Panc1 (cell line): ENCODE data around the gene CRB3. TPM values are rescaled to one million over a fixed set of nuclear protein-coding genes. Genes with fewer than 3 reads are reported as not detected.

Experiments
- ATAC-seq: fragments of 200-7000 bp; cut with Tn5 transposase; 2 replicates; pipeline ENCODE4 v1.9.1; 2020; ENCODE audit warnings: mild to moderate bottlenecking, moderate library complexity
- BruUV-seq: library from RNA; stranded (reverse); fragments of 400-500 nt; replicated peaks from 2 replicates; lab custom pipeline; 2021; lab: Mats Ljungman, UMichigan
- CTCF ChIA-PET: fragments of 300-600 bp; sonication (Branson Sonifier 250); formaldehyde crosslinking; loops from one replicate; lab custom pipeline; 2022; ENCODE audit warnings: antibody characterized with exemption; lab: Charles Lee
- POLR2A ChIA-PET: fragments of 300-600 bp; sonication (Branson Sonifier 250); formaldehyde crosslinking; loops from one replicate; lab custom pipeline; 2022; ENCODE audit warnings: antibody characterized with exemption; lab: Charles Lee
- DNase-seq: peaks from one replicate; pipeline ENCODE4 v3.0.0-alpha.2; 2010; ENCODE audit warnings: low read depth, low spot score
- H3K27ac ChIP-seq: 2 replicates; pipeline ENCODE4 v1.5.1; 2011; ENCODE audit warnings: mild to moderate bottlenecking, low read length, inconsistent platforms
- H3K27me3 ChIP-seq: fragments of 200-500 bp; sonication (Bioruptor generic); 2 replicates; pipeline ENCODE4 v1.6.0; 2014; ENCODE audit warnings: low read length, inconsistent platforms; ENCODE audit not compliant: control insufficient read depth, insufficient read depth
- H3K36me3 ChIP-seq: fragments of 200-500 bp; sonication (Bioruptor generic); 2 replicates; pipeline ENCODE4 v1.5.1; 2014; ENCODE audit warnings: inconsistent platforms, mild to moderate bottlenecking, low read length, moderate library complexity; ENCODE audit not compliant: control insufficient read depth, insufficient read depth
- H3K4me1 ChIP-seq: 2 replicates; pipeline ENCODE4 v1.5.1; 2011; ENCODE audit warnings: inconsistent platforms, mild to moderate bottlenecking, low read length, moderate library complexity; ENCODE audit not compliant: control insufficient read depth, insufficient read depth
- H3K4me3 ChIP-seq, 2 experiments: 2 replicates each; pipeline ENCODE4 v1.5.1; 2011 to 2012; ENCODE audit warnings: low read depth in 2 of 2, low read length in 2 of 2, mild to moderate bottlenecking in 2 of 2, inconsistent platforms in 1 of 2, moderate library complexity in 1 of 2
- H3K9me3 ChIP-seq: fragments of 200-500 bp; sonication (Bioruptor generic); 2 replicates; pipeline ENCODE4 v1.5.1; 2014; ENCODE audit warnings: low read depth, mild to moderate bottlenecking, inconsistent platforms, low read length, moderate library complexity; ENCODE audit not compliant: control insufficient read depth, insufficient read depth
- POLR2AphosphoS5 ChIP-seq: IDR thresholded peaks from 2 replicates; pipeline ENCODE4 v1.6.1; 2012; ENCODE audit warnings: mild to moderate bottlenecking, low read depth, low read length, moderate library complexity
- SIN3A ChIP-seq: IDR thresholded peaks from 2 replicates; pipeline ENCODE4 v1.6.1; 2012; ENCODE audit warnings: low read depth, mild to moderate bottlenecking, low read length, moderate library complexity, borderline replicate concordance; ENCODE audit not compliant: insufficient read depth
- TCF7L2 ChIP-seq: IDR thresholded peaks from 2 replicates; pipeline ENCODE4 v1.6.1; 2011; ENCODE audit warnings: mild to moderate bottlenecking, low read depth, low read length, inconsistent platforms
- in situ Hi-C: cut with HindIII; loops from 2 replicates; pipeline ENCODE4 v1.10.0; 2016; ENCODE audit warnings: low sequenced_read_pairs, low pct_unique_long_range_greater_than_20kb
- intact Hi-C: fragments of 100-400 bp; cut with micrococcal nuclease; formaldehyde crosslinking; loops from one replicate; pipeline ENCODE4 v1.10.0; 2022; ENCODE audit not compliant: unreplicated experiment
- total RNA-seq: library from RNA; stranded (reverse); gene quantifications from one replicate; pipeline ENCODE4 v1.2.1, GENCODE V29; 2021; ENCODE audit not compliant: unreplicated experiment
- TF ChIP-seq, protein P1 (sequence below): fragments of 450-650 bp; IDR thresholded peaks from 2 replicates; pipeline ENCODE4 v1.5.1; 2017; ENCODE audit warnings: mild to moderate bottlenecking
- TF ChIP-seq, protein P2 (sequence below), 2 experiments: IDR thresholded peaks; 2 replicates each; pipeline ENCODE4 v1.6.1; 2011 to 2012; ENCODE audit warnings: low read depth in 2 of 2, control low read depth in 1 of 2, low read length in 1 of 2, mild to moderate bottlenecking in 1 of 2, moderate library complexity in 1 of 2; ENCODE audit not compliant: insufficient read depth in 1 of 2

Gene CRB3
- total RNA-seq, 1 experiment from 2014 or later: 0.21 TPM

DNA sequence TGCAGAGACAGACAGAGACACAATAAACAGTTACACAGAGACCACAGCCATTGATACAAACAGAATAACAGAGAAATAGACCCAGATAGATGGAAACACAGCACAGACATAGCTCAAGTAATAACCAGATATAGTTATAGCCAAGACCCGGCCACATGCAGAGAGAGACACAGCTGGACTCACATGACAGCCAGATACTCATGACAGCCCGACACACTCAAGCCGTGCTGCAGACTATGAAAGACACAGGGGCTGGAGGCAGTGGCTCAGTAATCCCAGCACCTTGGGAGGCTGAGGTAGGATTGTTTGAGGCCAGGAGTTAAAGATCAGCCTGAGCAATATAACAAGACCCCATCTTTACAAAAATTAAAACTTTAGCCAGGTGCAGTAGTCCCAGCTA lies 19.2 kb downstream of the CRB3 start:
- Histone ChIP-seq H3K9me3 (no peaks in the 10 kb centered on the region), H3K27ac (no peak overlapping the region), H3K4me1 (no peaks in the 10 kb centered on the region), H3K27me3 (no peaks in the 10 kb centered on the region), H3K4me3 (no peak overlapping the region), H3K36me3 (no peaks in the 10 kb centered on the region)
- BruUV-seq: no TSS peak
- in situ Hi-C loops: no loop called here
- CTCF ChIA-PET: no interaction called here
- DNase-seq (no peak), ATAC-seq (no peak)
- intact Hi-C loops: no loop called here
- TF ChIP-seq, protein P1, sequence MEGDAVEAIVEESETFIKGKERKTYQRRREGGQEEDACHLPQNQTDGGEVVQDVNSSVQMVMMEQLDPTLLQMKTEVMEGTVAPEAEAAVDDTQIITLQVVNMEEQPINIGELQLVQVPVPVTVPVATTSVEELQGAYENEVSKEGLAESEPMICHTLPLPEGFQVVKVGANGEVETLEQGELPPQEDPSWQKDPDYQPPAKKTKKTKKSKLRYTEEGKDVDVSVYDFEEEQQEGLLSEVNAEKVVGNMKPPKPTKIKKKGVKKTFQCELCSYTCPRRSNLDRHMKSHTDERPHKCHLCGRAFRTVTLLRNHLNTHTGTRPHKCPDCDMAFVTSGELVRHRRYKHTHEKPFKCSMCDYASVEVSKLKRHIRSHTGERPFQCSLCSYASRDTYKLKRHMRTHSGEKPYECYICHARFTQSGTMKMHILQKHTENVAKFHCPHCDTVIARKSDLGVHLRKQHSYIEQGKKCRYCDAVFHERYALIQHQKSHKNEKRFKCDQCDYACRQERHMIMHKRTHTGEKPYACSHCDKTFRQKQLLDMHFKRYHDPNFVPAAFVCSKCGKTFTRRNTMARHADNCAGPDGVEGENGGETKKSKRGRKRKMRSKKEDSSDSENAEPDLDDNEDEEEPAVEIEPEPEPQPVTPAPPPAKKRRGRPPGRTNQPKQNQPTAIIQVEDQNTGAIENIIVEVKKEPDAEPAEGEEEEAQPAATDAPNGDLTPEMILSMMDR: no peak
- TF ChIP-seq SIN3A: no peak
- no peak for TF ChIP-seq POLR2AphosphoS5
- TF ChIP-seq, protein P2, sequence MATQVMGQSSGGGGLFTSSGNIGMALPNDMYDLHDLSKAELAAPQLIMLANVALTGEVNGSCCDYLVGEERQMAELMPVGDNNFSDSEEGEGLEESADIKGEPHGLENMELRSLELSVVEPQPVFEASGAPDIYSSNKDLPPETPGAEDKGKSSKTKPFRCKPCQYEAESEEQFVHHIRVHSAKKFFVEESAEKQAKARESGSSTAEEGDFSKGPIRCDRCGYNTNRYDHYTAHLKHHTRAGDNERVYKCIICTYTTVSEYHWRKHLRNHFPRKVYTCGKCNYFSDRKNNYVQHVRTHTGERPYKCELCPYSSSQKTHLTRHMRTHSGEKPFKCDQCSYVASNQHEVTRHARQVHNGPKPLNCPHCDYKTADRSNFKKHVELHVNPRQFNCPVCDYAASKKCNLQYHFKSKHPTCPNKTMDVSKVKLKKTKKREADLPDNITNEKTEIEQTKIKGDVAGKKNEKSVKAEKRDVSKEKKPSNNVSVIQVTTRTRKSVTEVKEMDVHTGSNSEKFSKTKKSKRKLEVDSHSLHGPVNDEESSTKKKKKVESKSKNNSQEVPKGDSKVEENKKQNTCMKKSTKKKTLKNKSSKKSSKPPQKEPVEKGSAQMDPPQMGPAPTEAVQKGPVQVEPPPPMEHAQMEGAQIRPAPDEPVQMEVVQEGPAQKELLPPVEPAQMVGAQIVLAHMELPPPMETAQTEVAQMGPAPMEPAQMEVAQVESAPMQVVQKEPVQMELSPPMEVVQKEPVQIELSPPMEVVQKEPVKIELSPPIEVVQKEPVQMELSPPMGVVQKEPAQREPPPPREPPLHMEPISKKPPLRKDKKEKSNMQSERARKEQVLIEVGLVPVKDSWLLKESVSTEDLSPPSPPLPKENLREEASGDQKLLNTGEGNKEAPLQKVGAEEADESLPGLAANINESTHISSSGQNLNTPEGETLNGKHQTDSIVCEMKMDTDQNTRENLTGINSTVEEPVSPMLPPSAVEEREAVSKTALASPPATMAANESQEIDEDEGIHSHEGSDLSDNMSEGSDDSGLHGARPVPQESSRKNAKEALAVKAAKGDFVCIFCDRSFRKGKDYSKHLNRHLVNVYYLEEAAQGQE (IDR thresholded peaks at IDR 0.05; ENCODE audit: insufficient read depth in 1 of 2, low read depth in 2 of 2, low read length in 1 of 2): no peak
- TF ChIP-seq TCF7L2: no peak
- POLR2A ChIA-PET: no interaction called here

- in situ Hi-C loops: no loop called here
- TF ChIP-seq, protein P2 (IDR thresholded peaks at IDR 0.05; ENCODE audit: insufficient read depth in 1 of 2, low read depth in 2 of 2, low read length in 1 of 2): no peak
- TF ChIP-seq SIN3A: no peak
- TF ChIP-seq POLR2AphosphoS5: no peak
- TF ChIP-seq, protein P1: no peak
- no peak for TF ChIP-seq TCF7L2
- Histone ChIP-seq H3K27ac (no peak overlapping the region), H3K9me3 (no peaks in the 10 kb centered on the region), H3K4me3 (no peak overlapping the region), H3K27me3 (no peaks in the 10 kb centered on the region), H3K4me1 (no peaks in the 10 kb centered on the region), H3K36me3 (no peaks in the 10 kb centered on the region)
- ATAC-seq (no peak), DNase-seq (no peak)
- intact Hi-C loops: no loop called here
- ChIA-PET POLR2A (no interaction called here), CTCF (no interaction called here)
- no TSS peak for BruUV-seq
These were observed 20.2 kb downstream of the CRB3 start for GRCh38 chr19:6484230-6484629.
